Stromal cell of bone marrow (primary cell): ENCODE data around the gene HOXA3.

ENCODE experiments used
- DNase-seq: peaks from one replicate; pipeline ENCODE4 v3.0.0-alpha.2; 2012; ENCODE audit warnings: low read depth

The HOXA3 gene

DNA sequence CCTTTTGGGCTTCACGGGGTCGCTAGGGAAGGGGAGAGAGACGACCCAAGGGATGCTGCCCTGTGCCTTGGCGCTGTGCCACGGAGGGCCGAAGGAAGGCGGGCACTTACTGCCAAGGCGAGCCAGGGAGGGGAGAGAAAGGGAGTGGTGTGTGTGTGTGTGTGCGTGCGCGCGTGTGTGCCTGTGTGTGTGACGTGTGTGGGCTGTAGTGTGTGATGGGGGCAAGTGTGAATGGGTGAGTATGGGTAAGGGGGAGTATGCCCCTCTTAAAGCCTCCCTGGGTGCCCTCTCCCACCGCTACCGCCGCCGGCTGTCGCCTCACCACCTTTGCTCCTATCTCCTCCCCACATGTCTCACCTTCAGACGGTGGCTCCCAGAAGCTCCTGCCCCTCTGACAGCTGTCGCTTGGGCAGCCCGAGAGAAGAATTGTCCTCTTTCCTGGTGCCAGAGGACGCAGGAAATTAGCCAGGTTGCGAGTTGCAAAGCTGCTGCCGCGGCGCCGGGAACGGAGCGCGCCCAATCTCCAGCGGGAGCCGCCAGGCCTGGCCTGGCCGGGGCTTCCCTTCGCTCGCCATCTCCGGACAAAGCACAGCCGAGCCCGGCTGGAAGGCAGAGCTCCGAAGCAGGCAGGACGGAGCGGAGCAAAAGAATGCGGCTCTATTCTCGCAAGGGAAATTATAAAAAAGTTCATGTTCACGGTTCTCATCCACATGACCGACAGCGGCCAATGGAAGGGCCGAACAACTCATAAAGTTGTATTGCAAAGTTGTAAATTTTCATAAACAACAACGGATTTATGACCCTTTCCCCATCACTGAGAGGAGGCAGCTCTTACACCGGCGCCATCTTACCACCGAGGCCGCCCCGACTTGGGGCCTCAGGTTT, at the start of gene HOXA3:
TSS of gene HOXA3 (minus strand) at position 653 of the 885 bp plus-strand sequence. CDS start 41,943 bp downstream, outside the sequence.
- peak; percentile 85 for DNase-seq

DNA sequence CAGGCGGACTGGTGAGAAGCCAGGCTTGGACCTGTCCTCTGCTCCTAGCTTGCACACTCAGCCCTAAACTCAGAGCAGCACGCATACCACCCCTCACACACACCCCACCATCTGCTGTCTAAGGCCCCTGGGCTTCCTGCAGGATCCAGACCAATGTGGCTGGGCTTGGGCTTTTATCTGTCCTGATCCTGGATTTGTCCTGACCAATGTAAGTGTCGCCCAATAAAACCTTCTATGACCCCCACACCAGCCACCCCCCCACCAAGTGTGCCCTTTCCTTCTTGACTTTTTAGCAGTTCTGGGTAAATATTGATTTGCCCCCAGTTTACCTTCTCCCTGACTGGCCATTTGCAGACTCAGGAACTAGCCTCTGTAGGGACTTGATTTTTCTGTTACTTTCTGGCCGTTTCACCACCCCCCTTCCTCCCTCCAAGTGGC, 49.2 kb upstream of the HOXA3 start:
- no peak for DNase-seq

- DNase-seq: no peak
Measured at GRCh38 chr7:27200761-27201579, 48.6 kb upstream of the HOXA3 start.

DNA sequence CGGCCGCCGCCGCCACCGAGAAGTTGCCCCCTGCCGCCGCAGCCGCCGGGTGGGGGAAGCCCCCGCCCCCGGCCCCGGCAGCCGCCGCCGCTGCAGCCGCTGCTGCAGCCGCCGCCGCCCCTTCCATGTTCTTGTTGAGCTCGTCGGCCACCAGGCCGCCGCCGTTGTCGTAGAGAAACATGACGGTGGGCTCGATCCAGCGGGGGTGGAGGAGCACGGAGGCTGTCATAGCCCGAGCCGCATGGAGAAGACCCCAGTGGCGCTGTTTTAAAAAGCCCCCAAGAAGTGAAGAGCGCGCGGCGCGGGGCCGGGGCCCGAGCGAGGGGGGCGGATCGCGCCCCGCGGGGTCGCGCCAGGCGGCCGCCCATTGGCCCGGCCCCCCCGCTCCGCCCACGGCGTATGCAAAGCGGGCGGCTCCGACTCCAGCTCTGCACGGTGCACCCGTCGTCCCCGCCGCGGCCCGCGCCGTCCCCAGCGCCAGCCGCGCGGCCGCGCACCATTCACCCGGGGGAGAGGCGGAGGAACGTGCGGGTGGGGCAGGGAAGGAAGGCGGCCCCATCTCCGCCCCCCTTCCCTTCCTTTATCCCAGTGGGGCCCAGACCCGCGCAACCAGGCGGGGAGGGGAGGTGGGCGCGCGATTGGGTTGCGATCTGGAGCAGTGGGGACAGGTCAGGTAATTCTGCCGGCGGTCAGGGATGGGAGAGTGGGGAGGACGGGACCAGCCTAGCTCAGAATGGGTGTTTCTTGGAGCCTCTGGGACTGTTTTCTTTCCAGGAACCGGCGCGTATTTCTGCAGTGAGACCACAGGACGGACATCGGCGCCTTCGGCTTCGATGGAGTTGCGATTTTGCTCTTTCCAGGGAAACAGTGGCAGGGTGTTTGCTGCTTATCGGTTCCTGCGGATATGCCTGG, 47.7 kb upstream of the HOXA3 start, which contains the start of gene HOXA13:
TSS of gene HOXA13 (minus strand) at position 243 of the 912 bp plus-strand sequence. CDS start at position 229, 14 bp downstream.
- no peak for DNase-seq

DNA sequence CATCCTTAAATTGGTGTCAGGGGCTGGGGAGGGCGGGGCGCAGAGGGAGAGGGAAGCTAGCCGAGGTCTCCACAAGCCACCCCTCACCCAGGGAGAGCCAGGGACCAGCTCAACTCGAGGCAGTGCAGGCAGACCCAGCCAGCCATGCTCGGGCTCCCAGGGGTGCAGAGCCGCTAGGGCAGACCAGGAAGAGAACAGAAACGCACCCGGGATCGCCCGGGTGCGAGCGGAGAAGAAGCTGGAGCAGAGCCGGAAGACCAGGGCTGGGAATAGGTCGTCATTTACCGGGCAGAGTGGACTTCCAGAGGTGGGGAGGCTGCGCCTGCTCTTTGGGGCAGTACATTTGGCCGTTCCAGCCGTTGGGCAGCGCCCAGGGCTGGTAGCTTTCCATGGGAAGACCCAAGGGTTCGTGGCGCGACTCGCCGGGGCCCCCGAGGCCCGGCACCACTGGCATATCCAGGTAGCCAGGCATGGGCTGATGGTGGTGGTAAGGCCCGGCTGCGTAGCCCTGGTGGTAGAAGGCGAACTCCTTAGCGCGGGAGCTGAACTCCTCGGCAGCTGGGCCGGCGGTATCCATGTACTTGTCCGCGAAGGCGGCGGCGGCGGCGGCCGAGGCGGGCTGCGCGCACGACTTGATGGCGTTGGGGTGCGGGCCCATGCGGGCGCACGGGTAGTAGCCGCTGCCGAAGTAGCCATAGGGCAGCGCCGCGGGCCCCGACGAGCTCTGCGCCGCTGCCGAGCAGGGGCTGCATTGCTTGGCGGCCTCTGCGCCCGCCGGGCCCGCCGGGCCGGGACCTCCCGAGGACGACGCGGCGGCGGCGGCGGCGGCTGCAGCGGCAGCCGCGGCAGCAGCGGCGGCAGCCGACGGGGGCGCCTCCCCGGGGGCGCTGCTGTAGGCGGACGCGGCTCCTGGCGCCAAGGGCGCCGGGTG, 46.8 kb upstream of the HOXA3 start:
- no peak for DNase-seq

- no peak for DNase-seq
Measured at GRCh38 chr7:27198138-27198841, 45.9 kb upstream of the HOXA3 start.

GRCh38 chr7:27197137-27198042, 45.0 kb upstream of the HOXA3 start:
- no peak for DNase-seq

DNA sequence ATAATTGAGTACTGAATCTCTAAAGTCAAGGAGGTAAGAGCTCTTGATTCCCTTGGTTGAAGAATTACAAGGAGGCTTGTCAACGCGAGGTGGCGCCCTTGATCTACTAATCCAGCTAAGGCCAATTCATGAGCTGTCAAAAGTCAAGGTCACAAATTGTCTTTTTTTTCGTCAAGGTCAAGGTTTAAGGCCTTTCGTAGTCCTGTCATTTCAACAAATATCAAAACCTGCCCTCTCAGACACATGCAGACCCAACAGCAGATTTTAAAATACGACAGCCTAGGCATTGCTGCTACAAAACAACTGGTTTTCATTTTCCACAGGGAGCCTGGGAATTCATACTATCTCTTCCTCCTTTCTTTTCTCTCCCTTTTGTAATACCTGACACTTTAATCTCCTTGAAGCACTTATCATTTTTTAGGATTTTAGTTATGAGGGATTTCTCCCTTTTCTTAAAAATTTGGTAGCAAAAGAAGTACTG, 43.9 kb upstream of the HOXA3 start:
- DNase-seq: no peak

DNA sequence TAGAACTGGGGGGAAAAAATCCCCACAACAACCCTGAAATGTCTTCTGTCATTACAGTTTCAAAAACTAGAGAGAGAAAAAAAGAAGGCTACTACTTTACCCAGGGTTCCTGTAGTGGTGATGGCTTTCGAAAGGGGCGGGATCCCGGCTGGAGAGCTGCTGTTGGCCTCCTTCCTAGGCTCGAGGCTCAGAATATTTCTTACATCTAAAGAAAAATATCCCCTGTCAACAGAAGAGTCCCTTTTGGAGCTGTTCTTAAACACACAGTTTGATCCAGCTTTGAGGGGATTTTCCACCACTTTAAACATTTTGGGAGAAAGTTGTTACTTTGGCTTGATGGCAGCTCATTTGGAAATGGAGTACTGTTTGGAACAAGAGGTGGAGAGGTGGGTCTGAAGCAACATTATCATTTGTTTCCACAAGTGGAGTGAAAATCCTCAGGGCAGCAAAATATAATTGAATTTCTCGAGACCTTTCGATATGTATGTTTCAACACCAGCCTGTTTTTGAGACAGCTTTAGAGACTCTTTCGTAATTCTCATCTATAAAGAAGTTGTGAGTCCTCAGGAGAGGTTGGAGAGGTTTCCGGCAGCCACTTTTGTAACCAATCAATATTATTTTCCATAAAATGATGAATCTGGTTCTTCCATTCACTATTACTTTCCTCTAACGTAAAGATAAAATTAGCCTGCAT, 42.5 kb upstream of the HOXA3 start:
- no peak for DNase-seq

DNA sequence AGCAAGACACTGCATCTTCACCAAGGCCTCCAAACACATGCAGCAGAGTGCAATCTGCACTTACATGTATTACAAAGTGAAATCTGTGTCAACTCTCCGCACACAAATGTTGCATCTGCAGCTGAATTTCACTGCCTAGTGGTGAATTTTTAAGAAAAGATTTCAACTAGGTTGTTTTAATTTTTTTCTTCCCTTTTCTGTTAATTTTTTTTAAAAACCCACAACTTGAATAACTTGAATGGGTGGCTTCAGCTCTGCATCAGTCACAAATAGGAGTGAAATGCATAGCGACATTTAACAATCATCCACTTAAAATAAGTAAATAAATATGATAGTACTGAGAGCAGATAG, 41.6 kb upstream of the HOXA3 start:
- DNase-seq: no peak

DNA sequence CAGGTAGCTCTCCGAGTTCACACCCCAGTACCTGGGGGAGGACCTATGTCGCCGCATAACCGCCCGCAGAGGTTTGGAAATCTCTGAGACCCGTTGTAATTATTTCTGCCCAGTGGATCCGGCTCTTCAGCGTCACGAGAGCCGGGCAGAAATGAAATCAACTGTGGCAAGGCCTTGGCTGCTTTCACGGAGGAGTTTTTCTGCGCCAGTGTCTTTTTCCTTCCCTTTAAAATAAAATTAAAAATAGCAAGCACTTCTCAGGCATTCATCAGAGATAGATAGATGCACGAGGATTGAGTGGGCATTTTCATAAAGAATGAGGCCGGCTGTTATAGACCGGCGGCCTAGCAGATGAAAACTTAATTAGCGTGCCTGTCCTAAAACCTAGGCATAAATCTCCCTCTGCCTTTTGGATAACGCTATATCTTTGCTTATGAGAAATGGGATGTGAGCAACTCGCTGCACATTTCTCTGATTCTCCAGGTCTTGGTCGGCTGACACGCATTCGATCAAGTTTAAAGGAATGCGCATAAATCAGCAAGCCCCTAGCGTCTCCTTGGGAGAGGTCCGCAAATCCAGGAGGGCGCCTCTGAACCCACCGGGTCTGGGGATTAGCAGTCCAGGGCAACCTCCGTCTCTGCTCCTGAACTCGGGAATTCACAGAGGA, 41.1 kb upstream of the HOXA3 start:
- DNase-seq: no peak

DNA sequence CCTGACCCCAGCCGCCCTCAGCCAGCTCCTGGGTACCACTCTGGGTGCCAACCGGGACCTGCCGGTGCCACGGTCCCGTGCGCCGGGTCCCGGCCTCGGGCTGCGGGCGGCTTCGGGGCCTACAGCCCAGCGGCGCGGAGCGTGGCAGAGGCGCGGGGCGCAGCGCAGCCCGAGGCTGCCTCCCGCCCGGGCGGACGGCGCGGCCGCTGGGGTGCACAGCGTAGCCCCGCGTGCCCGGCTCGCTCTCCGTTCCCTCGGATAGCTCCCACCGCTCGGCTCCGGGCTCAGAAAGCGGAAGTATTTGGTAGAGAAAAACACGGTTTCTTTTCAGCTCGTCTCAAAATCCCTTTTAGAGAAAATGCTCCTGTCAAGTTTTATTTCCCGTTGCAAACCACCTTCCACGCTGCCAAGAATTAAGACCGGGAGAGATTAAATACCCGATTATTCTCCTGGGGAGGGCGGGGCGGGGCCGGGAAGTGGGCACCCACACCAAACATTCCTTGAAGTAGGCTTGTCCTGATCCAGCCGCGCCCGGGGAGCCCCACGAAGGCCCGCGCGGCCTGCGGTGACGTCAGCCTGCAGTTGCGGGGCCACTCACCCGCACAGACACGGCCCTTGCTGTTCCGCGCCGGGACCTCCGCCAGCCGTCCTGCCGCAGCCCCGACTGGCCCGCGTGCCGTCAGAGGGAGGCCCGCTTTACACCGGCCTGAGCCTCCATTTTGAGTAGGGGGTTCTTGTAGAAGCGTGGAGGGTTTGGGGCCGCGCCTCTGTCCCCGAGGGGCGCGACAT, 40.4 kb upstream of the HOXA3 start:
- no peak for DNase-seq

DNA sequence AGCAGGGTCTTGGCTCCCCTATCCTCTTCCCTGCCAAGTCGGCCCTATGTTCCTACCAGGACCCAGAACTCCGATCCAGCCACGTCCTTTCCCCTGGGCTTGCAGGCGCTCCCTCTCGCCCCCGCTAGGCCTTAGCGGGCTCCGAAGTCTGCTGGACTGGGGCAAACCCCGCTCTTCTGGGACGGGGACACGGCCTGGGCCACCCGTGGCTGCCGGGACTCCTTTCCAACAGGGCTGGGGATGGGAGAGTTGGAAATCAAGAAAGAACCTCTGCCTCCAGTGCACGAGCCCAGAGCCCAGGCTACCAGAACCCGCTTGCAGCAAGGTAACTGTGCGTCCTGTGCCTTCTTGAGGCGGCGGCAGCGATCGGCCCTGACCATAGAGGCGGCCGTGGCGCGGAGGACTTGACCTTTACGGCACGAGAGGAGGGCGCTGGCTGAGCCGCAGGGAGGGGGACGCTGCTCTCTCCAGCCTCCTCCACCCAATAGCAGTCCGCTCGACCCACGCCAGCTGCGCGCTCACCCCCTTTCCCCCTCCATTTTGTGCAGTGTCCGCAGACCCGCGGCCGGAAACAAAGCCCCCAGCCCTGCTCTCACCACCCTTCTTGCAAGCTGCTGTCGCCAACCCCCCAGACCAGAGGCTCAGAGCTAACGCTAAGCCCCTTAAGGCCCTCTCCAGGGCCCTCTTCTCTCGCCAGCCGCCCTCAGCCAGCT, 39.6 kb upstream of the HOXA3 start:
- no peak for DNase-seq

GRCh38 chr7:27191161-27191731, 38.9 kb upstream of the HOXA3 start:
- no peak for DNase-seq

DNA sequence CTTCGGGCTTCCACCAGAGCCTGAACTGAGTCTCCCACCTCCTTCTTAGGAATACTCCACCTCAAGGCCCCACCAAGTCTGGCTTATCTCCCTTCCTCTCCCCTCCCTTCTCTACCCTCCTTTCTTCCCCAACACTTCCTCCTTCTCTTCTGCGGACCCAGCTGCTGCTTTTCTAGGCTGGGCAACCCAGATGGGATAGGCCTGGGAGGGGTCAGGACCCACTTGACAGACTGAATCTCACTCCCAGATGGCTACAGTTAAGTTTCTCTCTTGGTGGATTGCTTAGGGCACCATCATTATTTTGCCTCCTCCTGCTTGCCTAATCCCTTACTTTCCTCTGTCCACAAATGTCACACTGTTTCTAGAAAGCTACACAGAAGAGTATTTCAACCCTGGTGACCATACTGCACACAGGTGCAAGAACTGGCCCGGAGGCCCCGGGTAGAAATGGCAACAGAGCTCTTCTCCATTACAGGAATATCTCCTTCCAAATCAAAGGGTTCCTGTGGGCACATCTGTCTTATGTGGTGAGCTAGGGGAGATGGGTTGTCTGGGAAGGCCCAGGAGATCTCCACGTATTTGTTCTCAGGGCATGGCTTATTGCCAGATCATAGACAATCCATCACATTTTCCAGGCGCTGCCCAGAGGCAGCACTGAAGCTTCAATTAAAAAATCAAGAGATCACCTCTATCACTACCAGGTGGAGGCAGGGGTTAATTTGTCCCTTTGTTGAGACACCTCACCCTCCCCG, 37.8 kb upstream of the HOXA3 start:
- DNase-seq: no peak
